ENCODE results near the gene RAMP1. TPM values are rescaled to one million over a fixed set of nuclear protein-coding genes. Genes with fewer than 3 reads are reported as not detected.
A peak's percentile ranks its signal among the peaks of the same experiment; 100 is the strongest.

RAMP1 gene
- total RNA-seq, 2 donors from 2014 or later, result 239 to 275 TPM

- Histone ChIP-seq H3K36me3 (no peaks in the 10 kb centered on the region), H3K27ac (peak overlapping the region; percentile 88 to 94), H3K9me3 (no peaks in the 10 kb centered on the region), H3K4me3 (peak overlapping the region; percentile 56 to 59), H3K4me1 (peaks cover 0 to 21% of the 10 kb centered on the region in 2 donors), H3K27me3 (no peaks in the 10 kb centered on the region)
- DNase-seq (ENCODE audit: low spot score), result no peak
- TF ChIP-seq CTCF (IDR thresholded peaks at IDR 0.05), result no peak
These were observed 981 bp downstream of the RAMP1 start for GRCh38 chr2:237860273-237860935.

GRCh38 chr2:237861875-237862527 lies 2.6 kb downstream of the RAMP1 start:
- no peaks in the 10 kb centered on the region for H3K36me3 ChIP-seq
- H3K4me3 ChIP-seq, result no peak overlapping the region
- H3K4me1 ChIP-seq, result peaks cover 0 to 31% of the 10 kb centered on the region in 2 donors
- TF ChIP-seq CTCF (IDR thresholded peaks at IDR 0.05), result no peak
- H3K9me3 ChIP-seq, result no peaks in the 10 kb centered on the region
- peak overlapping the region; percentile 88 to 94 for H3K27ac ChIP-seq
- no peak for DNase-seq (ENCODE audit: low spot score)
- no peaks in the 10 kb centered on the region for H3K27me3 ChIP-seq

GRCh38 chr2:237862528-237862895 lies 3.1 kb downstream of the RAMP1 start:
- Histone ChIP-seq H3K36me3 (no peaks in the 10 kb centered on the region), H3K4me1 (peaks cover 0 to 31% of the 10 kb centered on the region in 2 donors), H3K4me3 (no peak overlapping the region), H3K27me3 (no peaks in the 10 kb centered on the region), H3K27ac (peak overlapping the region; percentile 88 to 94), H3K9me3 (no peaks in the 10 kb centered on the region)
- TF ChIP-seq CTCF (IDR thresholded peaks at IDR 0.05), result no peak
- no peak for DNase-seq (ENCODE audit: low spot score)

GRCh38 chr2:237863102-237863511 lies 3.7 kb downstream of the RAMP1 start:
- Histone ChIP-seq H3K4me3 (no peak overlapping the region), H3K27me3 (no peaks in the 10 kb centered on the region), H3K4me1 (peaks cover 0 to 30% of the 10 kb centered on the region in 2 donors)

GRCh38 chr2:237863689-237864443 lies 4.4 kb downstream of the RAMP1 start:
- Histone ChIP-seq H3K36me3 (no peaks in the 10 kb centered on the region), H3K9me3 (no peaks in the 10 kb centered on the region), H3K4me1 (peaks cover 0 to 24% of the 10 kb centered on the region in 2 donors), H3K4me3 (no peak overlapping the region), H3K27ac (peak overlapping the region; percentile 88 to 94), H3K27me3 (no peaks in the 10 kb centered on the region)
- no peak for DNase-seq (ENCODE audit: low spot score)
- TF ChIP-seq CTCF (IDR thresholded peaks at IDR 0.05), result no peak

More at GRCh38 chr2:237863102-237863511, 3.7 kb downstream of the RAMP1 start:
- no peak for DNase-seq (ENCODE audit: low spot score)
- no peaks in the 10 kb centered on the region for H3K36me3 ChIP-seq
- no peak for TF ChIP-seq CTCF (IDR thresholded peaks at IDR 0.05)
- H3K9me3 ChIP-seq, result no peaks in the 10 kb centered on the region
- peak overlapping the region; percentile 88 to 94 for H3K27ac ChIP-seq

Data from right atrium auricular region (tissue), 2 donors.